NCI-H460 (cell line): ENCODE results near the gene HOXA6. TPM values are rescaled to one million over a fixed set of nuclear protein-coding genes. Genes with fewer than 3 reads are reported as not detected.

ENCODE experiments used
- DNase-seq: peaks from one replicate; pipeline ENCODE4 v3.0.0-alpha.2; 2016; ENCODE audit warnings: low read depth; ENCODE audit errors: extremely low read depth
- total RNA-seq: library from RNA; depleted of rRNA; stranded (reverse); fragments of >200 nt; shearing (Covaris generic); gene quantifications from 2 replicates; pipeline ENCODE4 v1.2.3, GENCODE V29; 2014

Gene HOXA6
- total RNA-seq, 1 experiment from 2014 or later, result 6.7 TPM

GRCh38 chr7:27173956-27174873 lies 26.6 kb upstream of the HOXA6 start, which contains the start of gene HOXA10:
TSS of gene HOXA10 (minus strand) at chr7:27174320. CDS start at chr7:27174306, 14 bp downstream.
- no peak for DNase-seq

- DNase-seq, result no peak
These were observed 26.0 kb upstream of the HOXA6 start for GRCh38 chr7:27173511-27173955.

- DNase-seq, result no peak
These were observed 25.4 kb upstream of the HOXA6 start for GRCh38 chr7:27172823-27173510.

- DNase-seq, result no peak
These were observed 24.8 kb upstream of the HOXA6 start for GRCh38 chr7:27172315-27172774.

GRCh38 chr7:27171637-27172314 lies 24.2 kb upstream of the HOXA6 start:
- DNase-seq, result no peak

- no peak for DNase-seq
These were observed 23.7 kb upstream of the HOXA6 start for GRCh38 chr7:27171325-27171636.

- DNase-seq, result no peak
These were observed 23.1 kb upstream of the HOXA6 start for GRCh38 chr7:27170426-27171324.

GRCh38 chr7:27169658-27170425 lies 22.3 kb upstream of the HOXA6 start:
- DNase-seq, result no peak

GRCh38 chr7:27168265-27168947 lies 20.8 kb upstream of the HOXA6 start:
- no peak for DNase-seq

GRCh38 chr7:27167916-27168264 lies 20.3 kb upstream of the HOXA6 start:
- DNase-seq, result no peak

GRCh38 chr7:27166531-27167505 lies 19.2 kb upstream of the HOXA6 start:
- no peak for DNase-seq

- DNase-seq, result no peak
These were observed 18.5 kb upstream of the HOXA6 start for GRCh38 chr7:27165996-27166530.

GRCh38 chr7:27165089-27165995 lies 17.8 kb upstream of the HOXA6 start, which contains the start of gene HOXA9:
TSS of gene HOXA9 (minus strand) at chr7:27165537. CDS start at chr7:27165457, 80 bp downstream.
- no peak for DNase-seq

- no peak for DNase-seq
These were observed 17.0 kb upstream of the HOXA6 start for GRCh38 chr7:27164367-27165088.

GRCh38 chr7:27164045-27164366 lies 16.4 kb upstream of the HOXA6 start:
- no peak for DNase-seq
